ENCODE measurements around the gene LRRC4C. TPM values are rescaled to one million over a fixed set of nuclear protein-coding genes. Genes with fewer than 3 reads are reported as not detected.

LRRC4C gene
- total and polyA plus RNA-seq, 7 donors = 0.98 to 5.4 (median 3.0) TPM; not detected in 1

DNA sequence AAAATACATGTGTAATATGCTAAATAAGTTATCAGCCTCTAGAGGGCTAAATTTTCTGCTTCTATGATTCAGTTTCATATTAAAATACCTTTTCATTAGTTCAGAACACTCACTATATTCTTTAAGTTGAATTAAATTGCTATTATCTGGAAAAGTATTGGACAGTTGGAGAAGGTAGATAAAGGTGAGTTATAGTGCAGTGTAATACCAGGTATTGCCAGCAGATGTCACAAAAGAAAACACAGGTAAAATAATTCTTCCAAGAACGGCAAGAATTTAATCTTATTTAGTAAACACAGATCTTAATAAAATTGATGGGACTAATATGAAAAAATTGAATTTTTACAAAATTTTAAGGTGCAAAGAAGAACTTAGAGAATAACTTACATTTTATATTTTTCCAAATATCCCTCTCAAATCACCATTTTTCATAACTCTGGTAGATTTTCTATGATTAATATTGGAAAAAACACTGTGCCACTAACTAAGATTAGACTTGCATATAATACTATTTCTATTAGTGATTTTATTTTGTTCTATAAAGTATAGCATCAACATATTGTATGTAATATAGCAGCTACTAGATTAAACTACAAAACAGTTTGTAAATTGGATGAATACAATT lies 1.7 kb upstream of the LRRC4C start:
- H3K4me3 ChIP-seq = no peak overlapping the region
- DNase-seq = no peak

DNA sequence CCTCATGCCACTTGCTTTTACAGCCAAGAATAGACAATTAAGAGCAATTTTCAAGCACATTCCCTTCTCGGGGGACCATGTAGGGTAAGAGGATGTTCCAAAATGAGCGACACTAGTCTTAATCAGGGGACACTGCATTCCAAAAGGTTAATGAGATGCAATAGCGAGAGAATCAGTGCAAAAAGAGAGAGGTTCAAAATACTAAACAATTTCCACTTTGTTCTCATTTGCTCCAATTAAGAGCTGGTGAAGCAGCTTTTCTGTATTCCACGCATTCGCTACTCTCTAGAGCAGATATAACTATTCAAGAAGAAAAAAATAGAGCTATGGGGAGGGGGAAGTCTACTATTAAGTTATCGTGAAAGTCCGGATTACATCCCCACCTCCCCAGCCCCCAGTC lies 811 bp downstream of the LRRC4C start:
- intact Hi-C loops (cut with DNase I) = no loop called here
- Histone ChIP-seq H3K4me1 (peaks cover 0 to 12% (median 4%) of the 10 kb centered on the region in 4 donors), H3K9me3 (no peaks in the 10 kb centered on the region), H3K27me3 (peaks cover 0 to 37% (median 0%) of the 10 kb centered on the region in 3 donors), H3K27ac (no peak overlapping the region), H3K4me3 (no peak overlapping the region), H3K36me3 (no peaks in the 10 kb centered on the region)
- WGBS, 2 donors = 13 to 15% methylated on average over 7 of the region's 7 CpGs
- TF ChIP-seq, protein P1, sequence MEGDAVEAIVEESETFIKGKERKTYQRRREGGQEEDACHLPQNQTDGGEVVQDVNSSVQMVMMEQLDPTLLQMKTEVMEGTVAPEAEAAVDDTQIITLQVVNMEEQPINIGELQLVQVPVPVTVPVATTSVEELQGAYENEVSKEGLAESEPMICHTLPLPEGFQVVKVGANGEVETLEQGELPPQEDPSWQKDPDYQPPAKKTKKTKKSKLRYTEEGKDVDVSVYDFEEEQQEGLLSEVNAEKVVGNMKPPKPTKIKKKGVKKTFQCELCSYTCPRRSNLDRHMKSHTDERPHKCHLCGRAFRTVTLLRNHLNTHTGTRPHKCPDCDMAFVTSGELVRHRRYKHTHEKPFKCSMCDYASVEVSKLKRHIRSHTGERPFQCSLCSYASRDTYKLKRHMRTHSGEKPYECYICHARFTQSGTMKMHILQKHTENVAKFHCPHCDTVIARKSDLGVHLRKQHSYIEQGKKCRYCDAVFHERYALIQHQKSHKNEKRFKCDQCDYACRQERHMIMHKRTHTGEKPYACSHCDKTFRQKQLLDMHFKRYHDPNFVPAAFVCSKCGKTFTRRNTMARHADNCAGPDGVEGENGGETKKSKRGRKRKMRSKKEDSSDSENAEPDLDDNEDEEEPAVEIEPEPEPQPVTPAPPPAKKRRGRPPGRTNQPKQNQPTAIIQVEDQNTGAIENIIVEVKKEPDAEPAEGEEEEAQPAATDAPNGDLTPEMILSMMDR (IDR thresholded peaks at IDR 0.05) = no peak
- TF ChIP-seq POLR2AphosphoS5 (IDR thresholded peaks at IDR 0.05) = no peak
- TF ChIP-seq EP300 (IDR thresholded peaks at IDR 0.05) = no peak
- TF ChIP-seq POLR2A (IDR thresholded peaks at IDR 0.05) = no peak
- DNase-seq = no peak

More for the DNA sequence above, 1.7 kb upstream of the LRRC4C start:
- H3K27me3 ChIP-seq = peaks cover 0 to 37% (median 0%) of the 10 kb centered on the region in 3 donors
- H3K4me1 ChIP-seq = peaks cover 0 to 12% (median 4%) of the 10 kb centered on the region in 4 donors
- intact Hi-C loops (cut with DNase I) = loop anchor here (5.0 kb wide), 1 partner anchor 1061 kb away; no protein-coding TSS in a partner anchor
- H3K9me3 ChIP-seq = no peaks in the 10 kb centered on the region
- 2 to 7% methylated on average over 1 of the region's 1 CpG for WGBS, 2 donors
- H3K27ac ChIP-seq = no peak overlapping the region
- no peaks in the 10 kb centered on the region for H3K36me3 ChIP-seq
- no peak for TF ChIP-seq EP300 (IDR thresholded peaks at IDR 0.05)
- TF ChIP-seq, protein P1 (IDR thresholded peaks at IDR 0.05) = peak in 3 of 4 experiments; percentile 28 to 58 (median 50)

GRCh38 chr11:41458154-41458553 lies 1.3 kb downstream of the LRRC4C start:
- no peak for TF ChIP-seq POLR2A (IDR thresholded peaks at IDR 0.05)
- no peak for TF ChIP-seq EP300 (IDR thresholded peaks at IDR 0.05)
- no peak for TF ChIP-seq POLR2AphosphoS5 (IDR thresholded peaks at IDR 0.05)
- TF ChIP-seq, protein P1 (IDR thresholded peaks at IDR 0.05) = no peak
- peaks cover 0 to 37% (median 0%) of the 10 kb centered on the region in 3 donors for H3K27me3 ChIP-seq
- no peaks in the 10 kb centered on the region for H3K9me3 ChIP-seq
- WGBS, 2 donors = 7 to 16% methylated on average over 4 of the region's 4 CpGs
- no peaks in the 10 kb centered on the region for H3K36me3 ChIP-seq
- no peak overlapping the region for H3K4me3 ChIP-seq
- intact Hi-C loops (cut with DNase I) = no loop called here
- peaks cover 0 to 12% (median 4%) of the 10 kb centered on the region in 4 donors for H3K4me1 ChIP-seq
- no peak overlapping the region for H3K27ac ChIP-seq
- DNase-seq = no peak

- H3K27me3 ChIP-seq = peaks cover 0 to 37% (median 0%) of the 10 kb centered on the region in 3 donors
- DNase-seq = no peak
- no peaks in the 10 kb centered on the region for H3K9me3 ChIP-seq
- intact Hi-C loops (cut with DNase I) = no loop called here
- TF ChIP-seq, protein P1 (IDR thresholded peaks at IDR 0.05) = no peak
- TF ChIP-seq POLR2A (IDR thresholded peaks at IDR 0.05) (no peak), POLR2AphosphoS5 (IDR thresholded peaks at IDR 0.05) (no peak), EP300 (IDR thresholded peaks at IDR 0.05) (no peak)
- peaks cover 0 to 12% (median 4%) of the 10 kb centered on the region in 4 donors for H3K4me1 ChIP-seq
- no peaks in the 10 kb centered on the region for H3K36me3 ChIP-seq
- no peak overlapping the region for H3K27ac ChIP-seq
- WGBS, 2 donors = 26 to 53% methylated on average over 3 of the region's 3 CpGs
- no peak overlapping the region for H3K4me3 ChIP-seq
Observed at GRCh38 chr11:41457216-41458014, 2.0 kb downstream of the LRRC4C start.
